A549 (cell line): Measurements from ENCODE around the gene SF3A2.

Experiments
- CTCF ChIP-seq: fragments of >200 bp; sonication (Bioruptor Twin); formaldehyde crosslinking; IDR thresholded peaks from 3 replicates; pipeline ENCODE4 v1.5.1; 2016
- E2F6 ChIP-seq: IDR thresholded peaks from 2 replicates; pipeline ENCODE4 v1.6.1; 2012; ENCODE audit warnings: low read depth, borderline replicate concordance
- EP300 ChIP-seq, 2 experiments: fragments of >200 bp; sonication (Bioruptor Twin); formaldehyde crosslinking; IDR thresholded peaks; 2 replicates in 1 of 2; 3 replicates in 1 of 2; pipeline ENCODE4 v1.6.1; 2016 to 2017
- MAFK ChIP-seq: fragments of 450-650 bp; IDR thresholded peaks from 2 replicates; pipeline ENCODE4 v1.6.1; 2014; ENCODE audit not compliant: partially characterized antibody
- NR3C1 ChIP-seq: fragments of >200 bp; sonication (Bioruptor Twin); formaldehyde crosslinking; IDR thresholded peaks from 3 replicates; pipeline ENCODE4 v1.6.1; 2017
- PHF8 ChIP-seq: fragments of 200-600 bp; sonication (generic); IDR thresholded peaks from 2 replicates; pipeline ENCODE4 v1.6.1; 2016; ENCODE audit warnings: low read depth, mild to moderate bottlenecking, antibody characterized with exemption, moderate library complexity, borderline replicate concordance
- POLR2A ChIP-seq: IDR thresholded peaks from 2 replicates; pipeline ENCODE4 v1.6.1; 2012; ENCODE audit warnings: mild to moderate bottlenecking, low read length
- RAD21 ChIP-seq, 2 experiments: fragments of >200 bp in 1 of 2; sonication (Bioruptor Twin) in 1 of 2; formaldehyde crosslinking in 1 of 2; IDR thresholded peaks in 1 of 2; conservative IDR thresholded peaks in 1 of 2; 2 replicates in 1 of 2; 3 replicates in 1 of 2; pipeline ENCODE4 v1.6.1; 2012 to 2018; ENCODE audit warnings: inconsistent platforms in 1 of 2
- REST ChIP-seq: fragments of 200-600 bp; sonication (generic); IDR thresholded peaks from 2 replicates; pipeline ENCODE4 v1.6.1; 2016; ENCODE audit warnings: antibody characterized with exemption, mild to moderate bottlenecking, moderate library complexity

GRCh38 chr19:2212861-2213711 is 23.5 kb upstream of the SF3A2 start:
- TF ChIP-seq E2F6 (no peak), CTCF (no peak), POLR2A (no peak), MAFK (no peak), PHF8 (no peak), RAD21 (conservative IDR thresholded peaks at IDR 0.05 in 1 of 2, IDR thresholded peaks at IDR 0.05 in 1 of 2) (no peak), EP300 (IDR thresholded peaks at IDR 0.05) (no peak), NR3C1 (no peak), REST (no peak)
